H1 (cell line): ENCODE results near the gene SCN7A. TPM values are rescaled to one million over a fixed set of nuclear protein-coding genes. Genes with fewer than 3 reads are reported as not detected.

ENCODE experiments used
- CTCF ChIA-PET: fragments of 300-600 bp; sonication (Branson Sonifier 250); formaldehyde crosslinking; loops from one replicate; lab custom pipeline; 2021; ENCODE audit not compliant: partially characterized antibody; lab: Charles Lee
- POLR2A ChIA-PET: fragments of 300-600 bp; sonication (Branson Sonifier 250); formaldehyde crosslinking; loops from one replicate; lab custom pipeline; 2021; ENCODE audit warnings: inconsistent platforms; ENCODE audit not compliant: partially characterized antibody; lab: Charles Lee
- DNase-seq, 2 experiments: peaks; one replicate each; pipeline versions ENCODE4 v3.0.0 to v3.0.0-alpha.2; 2010 to 2022; ENCODE audit warnings: low spot score in 2 of 2, low read depth in 1 of 2, mixed read lengths in 1 of 2
- FAIRE-seq: peaks from 2 replicates; lab custom pipeline; 2011; peaks lifted over from hg19 to GRCh38; lab: Jason Lieb, UNC
- H2AFZ ChIP-seq: 2 replicates; pipeline ENCODE4 v1.8.1; 2012; ENCODE audit warnings: low read length, inconsistent platforms
- H2AK5ac ChIP-seq: 2 replicates; pipeline ENCODE4 v1.6.1; 2013; ENCODE audit warnings: low read depth, low read length
- H2BK120ac ChIP-seq: replicated peaks from 2 replicates; pipeline ENCODE3; 2013; ENCODE audit warnings: low read depth, low read length, inconsistent platforms
- H2BK12ac ChIP-seq: 2 replicates; pipeline ENCODE4 v1.6.1; 2013; ENCODE audit warnings: low read depth, low read length
- H2BK15ac ChIP-seq: 2 replicates; pipeline ENCODE4 v1.6.1; 2013; ENCODE audit warnings: low read length
- H2BK20ac ChIP-seq: 2 replicates; pipeline ENCODE4 v1.6.1; 2013; ENCODE audit warnings: low read length
- H2BK5ac ChIP-seq: 2 replicates; pipeline ENCODE4 v1.6.1; 2013; ENCODE audit warnings: low read depth, low read length
- H3K14ac ChIP-seq: 2 replicates; pipeline ENCODE4 v1.6.1; 2013; ENCODE audit warnings: inconsistent platforms; ENCODE audit not compliant: insufficient read length
- H3K18ac ChIP-seq: 2 replicates; pipeline ENCODE4 v1.6.1; 2013; ENCODE audit warnings: low read length; ENCODE audit errors: extremely low read depth
- H3K23ac ChIP-seq: 2 replicates; pipeline ENCODE4 v1.6.1; 2013; ENCODE audit warnings: inconsistent platforms; ENCODE audit not compliant: insufficient read length
- H3K23me2 ChIP-seq: 2 replicates; pipeline ENCODE4 v1.6.1; 2013; ENCODE audit warnings: low read depth, low read length
- H3K27ac ChIP-seq: 2 replicates; pipeline ENCODE4 v1.6.1; 2011; ENCODE audit warnings: low read depth, low read length, inconsistent platforms
- H3K27me3 ChIP-seq, 4 experiments: replicated peaks in 1 of 4; 1 replicate in 1 of 4; 2 replicates in 3 of 4; pipeline versions ENCODE4 v1.6.1 to v1.8.1; 2011 to 2013; ENCODE audit warnings: low read length in 3 of 4, mild to moderate bottlenecking in 3 of 4, inconsistent platforms in 2 of 4, mixed read lengths in 2 of 4, moderate library complexity in 1 of 4; ENCODE audit not compliant: control insufficient read depth in 3 of 4, insufficient read depth in 3 of 4; ENCODE audit errors: extremely low read depth in 1 of 4
- H3K36me3 ChIP-seq, 4 experiments: 2 replicates each; pipeline versions ENCODE4 v1.6.1 to v1.8.1; 2011 to 2013; ENCODE audit warnings: mild to moderate bottlenecking in 4 of 4, low read length in 3 of 4, moderate library complexity in 2 of 4, control low read depth in 1 of 4, inconsistent platforms in 1 of 4; ENCODE audit not compliant: insufficient read depth in 4 of 4, control insufficient read depth in 2 of 4
- H3K4ac ChIP-seq: replicated peaks from 2 replicates; pipeline ENCODE3; 2013; ENCODE audit warnings: low read length, low read depth, mixed read lengths, inconsistent platforms; ENCODE audit not compliant: insufficient read length
- H3K4me1 ChIP-seq, 4 experiments: replicated peaks in 1 of 4; 1 replicate in 1 of 4; 2 replicates in 3 of 4; pipeline versions ENCODE4 v1.6.1 to v1.8.1; 2011 to 2013; ENCODE audit warnings: low read length in 3 of 4, inconsistent platforms in 2 of 4, mixed read lengths in 1 of 4; ENCODE audit not compliant: insufficient read depth in 4 of 4, control insufficient read depth in 3 of 4
- H3K4me2 ChIP-seq, 2 experiments: 2 replicates each; pipeline versions ENCODE4 v1.6.1 to v1.8.1; 2011 to 2013; ENCODE audit warnings: low read depth in 2 of 2, low read length in 2 of 2, control low read depth in 1 of 2, inconsistent platforms in 1 of 2, mild to moderate bottlenecking in 1 of 2; ENCODE audit not compliant: insufficient read depth in 1 of 2
- H3K4me3 ChIP-seq, 4 experiments: fragments of 200-600, 300-600 bp in 1 of 4; sonication (generic), shearing (Covaris generic), sonication (Bioruptor Twin) in 1 of 4; 2 replicates each; pipeline versions ENCODE4 v1.5.1 to v1.8.1; 2011 to 2016; ENCODE audit warnings: low read length in 4 of 4, low read depth in 3 of 4, control low read depth in 2 of 4, inconsistent platforms in 2 of 4, mild to moderate bottlenecking in 2 of 4, mixed read lengths in 1 of 4, moderate library complexity in 1 of 4; ENCODE audit not compliant: insufficient read depth in 2 of 4; ENCODE audit errors: extremely low read depth in 1 of 4
- H3K56ac ChIP-seq: replicated peaks from 2 replicates; pipeline ENCODE3; 2013; ENCODE audit warnings: low read depth, mild to moderate bottlenecking, mixed read lengths, low read length, inconsistent platforms; ENCODE audit not compliant: insufficient read length
- H3K79me1 ChIP-seq: 2 replicates; pipeline ENCODE4 v1.6.1; 2013; ENCODE audit warnings: low read depth, low read length, control low read depth
- H3K79me2 ChIP-seq, 2 experiments: 2 replicates each; pipeline versions ENCODE4 v1.6.1 to v1.8.1; 2012 to 2013; ENCODE audit warnings: low read length in 2 of 2, mild to moderate bottlenecking in 2 of 2, inconsistent platforms in 1 of 2; ENCODE audit not compliant: insufficient read depth in 2 of 2, control insufficient read depth in 1 of 2
- H3K9ac ChIP-seq, 4 experiments: replicated peaks in 1 of 4; 1 replicate in 1 of 4; 2 replicates in 3 of 4; pipeline versions ENCODE4 v1.6.1 to v1.8.1; 2011 to 2013; ENCODE audit warnings: low read depth in 3 of 4, low read length in 3 of 4, control low read depth in 2 of 4, mild to moderate bottlenecking in 2 of 4, moderate library complexity in 2 of 4, inconsistent platforms in 1 of 4; ENCODE audit errors: extremely low read depth in 1 of 4
- H3K9me3 ChIP-seq, 2 experiments: 2 replicates each; pipeline versions ENCODE4 v1.6.1 to v1.8.1; 2012 to 2013; ENCODE audit warnings: mild to moderate bottlenecking in 2 of 2, moderate library complexity in 2 of 2, control low read depth in 1 of 2, inconsistent platforms in 1 of 2, low read depth in 1 of 2, low read length in 1 of 2, mixed read lengths in 1 of 2; ENCODE audit not compliant: insufficient read depth in 2 of 2
- H4K20me1 ChIP-seq, 2 experiments: replicated peaks in 1 of 2; 2 replicates each; pipeline versions ENCODE3 to v1.8.1; 2011 to 2013; ENCODE audit warnings: inconsistent platforms in 2 of 2, low read length in 2 of 2, mild to moderate bottlenecking in 1 of 2; ENCODE audit not compliant: insufficient read depth in 2 of 2, control insufficient read depth in 1 of 2
- H4K5ac ChIP-seq: 2 replicates; pipeline ENCODE4 v1.6.1; 2013; ENCODE audit warnings: low read length, low read depth, mixed read lengths, inconsistent platforms; ENCODE audit not compliant: insufficient read length
- H4K8ac ChIP-seq: 2 replicates; pipeline ENCODE4 v1.8.0; 2013; ENCODE audit warnings: mild to moderate bottlenecking, moderate library complexity, low read length, inconsistent platforms; ENCODE audit not compliant: insufficient read depth; ENCODE audit errors: extremely low read depth
- H4K91ac ChIP-seq: replicated peaks from 2 replicates; pipeline ENCODE3; 2013; ENCODE audit warnings: low read length, mixed read lengths, inconsistent platforms; ENCODE audit not compliant: insufficient read length
- ATF2 ChIP-seq: IDR thresholded peaks from 2 replicates; pipeline ENCODE4 v1.6.1; 2012; ENCODE audit warnings: low read length, inconsistent platforms
- BCL11A ChIP-seq, 2 experiments: IDR thresholded peaks; one replicate each; pipeline ENCODE4 v1.6.1; 2011; ENCODE audit warnings: low read depth in 2 of 2, low read length in 2 of 2, mild to moderate bottlenecking in 2 of 2
- E2F6 ChIP-seq: IDR thresholded peaks from 2 replicates; pipeline ENCODE4 v1.6.1; 2012; ENCODE audit warnings: inconsistent platforms
- RBBP5 ChIP-seq: IDR thresholded peaks from 2 replicates; pipeline ENCODE4 v1.7.1; 2012; ENCODE audit warnings: low read depth, mild to moderate bottlenecking, inconsistent platforms, low read length, moderate library complexity, borderline replicate concordance
- RFX5 ChIP-seq: IDR thresholded peaks from 2 replicates; pipeline ENCODE4 v1.6.1; 2011; ENCODE audit warnings: low read depth, low read length, improper control_type of control experiment, borderline replicate concordance
- SAP30 ChIP-seq: fragments of 300-600 bp; sonication (generic); IDR thresholded peaks from 2 replicates; pipeline ENCODE4 v1.7.1; 2012; ENCODE audit warnings: low read length, moderate library complexity, mild to moderate bottlenecking, inconsistent platforms; ENCODE audit not compliant: insufficient read depth, insufficient replicate concordance
- SIN3A ChIP-seq, 2 experiments: IDR thresholded peaks in 1 of 2; conservative IDR thresholded peaks in 1 of 2; 2 replicates each; pipeline ENCODE4 v1.6.1; 2011 to 2012; ENCODE audit warnings: low read length in 2 of 2, improper control_type of control experiment in 1 of 2, low read depth in 1 of 2, mild to moderate bottlenecking in 1 of 2
- WGBS, 2 experiments: shearing (Covaris generic) in 1 of 2; methylation state at CpG; one replicate each; pipeline versions ENCODE4 v1.1.6 to v1.1.7; 2013 to 2015; ENCODE audit warnings: low lambda C conversion rate in 2 of 2, mixed read lengths in 2 of 2, inconsistent platforms in 1 of 2, low coverage in 1 of 2, missing lambda C conversion rate in 1 of 2; ENCODE audit not compliant: insufficient replicate concordance in 2 of 2, insufficient coverage in 1 of 2, insufficient read length in 1 of 2; ENCODE audit errors: extremely low coverage in 1 of 2, missing lambda C conversion rate in 1 of 2; 5-methylcytosine and 5-hydroxymethylcytosine counted together
- polyA plus RNA-seq, 7 experiments: library from polyadenylated mRNA; depleted of rRNA in 3 of 7; stranded (reverse) in 5 of 7; unstranded in 2 of 7; fragments of >200 nt in 5 of 7; fragments of 200-250 nt in 2 of 7; gene quantifications; 1 replicate in 5 of 7; 2 replicates in 1 of 7; 4 replicates in 1 of 7; pipeline versions ENCODE4 v1.2.1 to v1.2.3, GENCODE V29; 2011 to 2013; ENCODE audit warnings: missing spikeins in 2 of 7, mixed read lengths in 2 of 7
- total RNA-seq: library from RNA; stranded (reverse); fragmentation: NEBNext Ultra II Directional; extraction: Animal tissue kit (Norgen Biotek cat#: 25700); gene quantifications from 2 replicates; pipeline ENCODE4 v1.2.1, GENCODE V29; 2021

Gene SCN7A
- total and polyA plus RNA-seq, 2 of the 8 experiments (the other 6 are each of a cell fraction or from before 2014, with no cell fraction given) = 0.09 to 0.19 TPM

GRCh38 chr2:166375195-166375735 lies 118.8 kb downstream of the SCN7A start:
- Histone ChIP-seq H2BK120ac (no peak overlapping the region), H3K4me1 (peaks cover 0 to 13% (median 9%) of the 10 kb centered on the region in 4 experiments; a peak in 5 of 7 replicates), H3K9me3 (no peaks in the 10 kb centered on the region), H2BK5ac (peak overlapping the region; percentile 49; the same call in 1 of the 2 replicates), H2BK15ac (peak overlapping the region; percentile 36; the same call in 1 of the 2 replicates), H4K91ac (no peak overlapping the region), H2AK5ac (no peak overlapping the region), H4K5ac (no peak overlapping the region), H3K4me3 (peak overlapping the region; percentile 75 to 87 (median 80)), H3K23ac (no peak overlapping the region), H2BK12ac (no peak overlapping the region), H4K8ac (peak overlapping the region; percentile 76; the same call in 1 of the 2 replicates), H3K27me3 (no peaks in the 10 kb centered on the region; a peak in 1 of 7 replicates), H3K9ac (peak overlapping the region in 2 of 4 experiments; percentile 20 to 23; a peak in 3 of 7 replicates), H2BK20ac (no peak overlapping the region), H3K4ac (no peak overlapping the region), H3K18ac (0 out of 2 replicates have a peak overlapping the region, but pooled peaks have one; percentile 4), H3K79me2 (no peaks in the 10 kb centered on the region), H3K4me2 (peak overlapping the region; percentile 75 to 78), H2AFZ (peak overlapping the region; percentile 38), H3K23me2 (peaks cover 13% of the 10 kb centered on the region), H3K36me3 (no peaks in the 10 kb centered on the region), H3K14ac (no peak overlapping the region), H3K56ac (no peak overlapping the region), H4K20me1 (no peaks in the 10 kb centered on the region), H3K79me1 (no peaks in the 10 kb centered on the region), H3K27ac (no peak overlapping the region)
- ChIA-PET POLR2A (interaction anchor here (1.2 kb wide), 1 partner anchor 10 kb away, joined by 3 read pairs; no protein-coding TSS in a partner anchor), CTCF (interaction anchor here (0.6 to 2.6 kb wide), 12 partner anchors 9 to 196 kb away, joined by 3 to 15 read pairs (median 3); no protein-coding TSS in a partner anchor)
- FAIRE-seq (no peak), DNase-seq (no peak)
- TF ChIP-seq ATF2 (no peak), RBBP5 (no peak), SIN3A (conservative IDR thresholded peaks at IDR 0.05 in 1 of 2, IDR thresholded peaks at IDR 0.05 in 1 of 2; ENCODE audit: low read depth in 1 of 2, low read length in 2 of 2) (peak in 1 of 2 experiments; percentile 0; a peak in 1 of 4 replicates), RFX5 (no peak), E2F6 (peak; percentile 34; the same call in 1 of the 2 replicates), BCL11A (IDR thresholded peaks at IDR 0.05; ENCODE audit: low read depth in 2 of 2, low read length in 2 of 2) (no peak), SAP30 (peak; percentile 53)
- WGBS, 2 experiments = 6% methylated on average over 8 of the region's 17 CpGs; no CpG with 5 or more reads in 1 of the 2 experiments
